ENCODE results near the gene MAPK8IP3.

MAPK8IP3 gene

GRCh38 chr16:1775846-1776671, 70.1 kb downstream of the MAPK8IP3 start:
- peak; percentile 43 for DNase-seq

- no peak for DNase-seq
Observed at GRCh38 chr16:1776672-1776955, 70.6 kb downstream of the MAPK8IP3 start.

- no peak for DNase-seq
Observed at GRCh38 chr16:1776991-1777374, 71.0 kb downstream of the MAPK8IP3 start.

- peak; percentile 40 for DNase-seq
Observed at GRCh38 chr16:1777375-1778199, 71.6 kb downstream of the MAPK8IP3 start.

- DNase-seq, result peak; percentile 42
Observed at GRCh38 chr16:1778200-1779179, 72.5 kb downstream of the MAPK8IP3 start.

- peak; percentile 41 for DNase-seq
Observed at GRCh38 chr16:1779234-1779701, 73.3 kb downstream of the MAPK8IP3 start.

GRCh38 chr16:1779741-1780676, 74.0 kb downstream of the MAPK8IP3 start:
- no peak for DNase-seq

- DNase-seq, result no peak
Observed at GRCh38 chr16:1780677-1781072, 74.7 kb downstream of the MAPK8IP3 start.

- peak; percentile 38 for DNase-seq
Observed at GRCh38 chr16:1781254-1781653, 75.3 kb downstream of the MAPK8IP3 start.

- DNase-seq, result no peak
Observed at GRCh38 chr16:1781758-1782407, 75.9 kb downstream of the MAPK8IP3 start.

GRCh38 chr16:1782408-1783264, 76.6 kb downstream of the MAPK8IP3 start, which contains the start of the genes NUBP2 and SPSB3:
Gene NUBP2, plus strand, starts transcription at chr16:1782960. Its CDS starts 61 bp downstream, at chr16:1783021.
Gene SPSB3, minus strand, starts transcription at chr16:1782571. Its CDS starts 1,088 bp downstream, at chr16:1781483.
- DNase-seq, result peak; percentile 99

GRCh38 chr16:1784977-1785845, 79.2 kb downstream of the MAPK8IP3 start:
- peak; percentile 27 for DNase-seq

GRCh38 chr16:1785846-1786170, 79.8 kb downstream of the MAPK8IP3 start:
- no peak for DNase-seq

GRCh38 chr16:1786242-1787055, 80.5 kb downstream of the MAPK8IP3 start:
- DNase-seq, result peak; percentile 23

- no peak for DNase-seq
Observed at GRCh38 chr16:1787056-1787321, 81.0 kb downstream of the MAPK8IP3 start.

GRCh38 chr16:1787322-1788094, 81.5 kb downstream of the MAPK8IP3 start:
- peak; percentile 17 for DNase-seq

GRCh38 chr16:1788095-1788707, 82.2 kb downstream of the MAPK8IP3 start:
- DNase-seq, result peak; percentile 34

Measured in right forelimb (tissue), 1 donor.